ENCODE data around the gene RAB7A. TPM values are rescaled to one million over a fixed set of nuclear protein-coding genes. Genes with fewer than 3 reads are reported as not detected.
"Not testable (repeated sequence)": the region's sequence is repeated elsewhere in the genome, so short reads cannot be mapped to it uniquely, and the experiment has no call there.

RAB7A gene
- total RNA-seq, 1 donor, result 166 TPM

DNA sequence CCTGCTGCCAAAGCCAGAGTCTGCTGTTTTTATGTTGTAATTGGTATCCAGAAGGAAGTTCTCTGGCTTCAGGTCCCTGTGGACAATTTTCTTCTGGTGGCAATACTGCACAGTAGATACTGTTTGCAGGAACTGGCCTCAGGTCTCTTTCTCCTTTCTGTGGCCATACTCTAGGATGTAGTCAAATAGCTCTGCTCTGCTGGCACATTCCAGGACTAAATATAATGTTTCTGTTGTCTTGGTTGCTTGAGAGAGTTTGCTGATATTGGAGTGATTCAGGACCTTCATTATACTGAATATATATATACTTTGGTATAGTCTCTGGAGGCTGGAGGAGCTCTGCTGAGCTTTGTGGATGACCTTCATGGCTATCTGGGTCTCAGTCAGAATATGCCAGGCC is 23.1 kb downstream of the RAB7A start:
- no peak for DNase-seq (ENCODE audit: low read depth)
- TF ChIP-seq, protein P1, sequence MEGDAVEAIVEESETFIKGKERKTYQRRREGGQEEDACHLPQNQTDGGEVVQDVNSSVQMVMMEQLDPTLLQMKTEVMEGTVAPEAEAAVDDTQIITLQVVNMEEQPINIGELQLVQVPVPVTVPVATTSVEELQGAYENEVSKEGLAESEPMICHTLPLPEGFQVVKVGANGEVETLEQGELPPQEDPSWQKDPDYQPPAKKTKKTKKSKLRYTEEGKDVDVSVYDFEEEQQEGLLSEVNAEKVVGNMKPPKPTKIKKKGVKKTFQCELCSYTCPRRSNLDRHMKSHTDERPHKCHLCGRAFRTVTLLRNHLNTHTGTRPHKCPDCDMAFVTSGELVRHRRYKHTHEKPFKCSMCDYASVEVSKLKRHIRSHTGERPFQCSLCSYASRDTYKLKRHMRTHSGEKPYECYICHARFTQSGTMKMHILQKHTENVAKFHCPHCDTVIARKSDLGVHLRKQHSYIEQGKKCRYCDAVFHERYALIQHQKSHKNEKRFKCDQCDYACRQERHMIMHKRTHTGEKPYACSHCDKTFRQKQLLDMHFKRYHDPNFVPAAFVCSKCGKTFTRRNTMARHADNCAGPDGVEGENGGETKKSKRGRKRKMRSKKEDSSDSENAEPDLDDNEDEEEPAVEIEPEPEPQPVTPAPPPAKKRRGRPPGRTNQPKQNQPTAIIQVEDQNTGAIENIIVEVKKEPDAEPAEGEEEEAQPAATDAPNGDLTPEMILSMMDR (IDR thresholded peaks at IDR 0.05; ENCODE audit: insufficient read depth, low read length), result no peak
- H3K4me3 ChIP-seq (ENCODE audit: low read depth, low read length), result no peak overlapping the region

DNA sequence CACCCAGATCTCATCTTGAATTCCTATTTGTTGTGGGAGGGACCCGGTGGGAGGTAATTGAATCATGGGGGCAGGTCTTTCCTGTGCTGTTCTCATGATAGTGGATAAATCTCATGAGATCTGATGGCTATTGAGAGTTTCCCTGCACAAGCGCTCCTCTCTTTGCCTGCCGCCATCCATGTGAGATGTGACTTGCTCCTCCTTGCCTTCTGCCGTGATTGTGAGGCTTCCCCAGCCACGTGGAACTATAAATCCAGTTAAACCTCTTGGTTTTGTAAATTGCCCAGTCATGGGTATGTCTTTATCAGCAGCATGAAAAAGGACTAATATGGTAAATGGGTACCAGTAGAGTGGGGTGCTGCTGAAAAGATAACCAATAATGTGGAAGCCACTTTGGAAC is 23.6 kb downstream of the RAB7A start:
- H3K4me3 ChIP-seq (ENCODE audit: low read depth, low read length); DNase-seq (ENCODE audit: low read depth): not testable (repeated sequence)

DNA sequence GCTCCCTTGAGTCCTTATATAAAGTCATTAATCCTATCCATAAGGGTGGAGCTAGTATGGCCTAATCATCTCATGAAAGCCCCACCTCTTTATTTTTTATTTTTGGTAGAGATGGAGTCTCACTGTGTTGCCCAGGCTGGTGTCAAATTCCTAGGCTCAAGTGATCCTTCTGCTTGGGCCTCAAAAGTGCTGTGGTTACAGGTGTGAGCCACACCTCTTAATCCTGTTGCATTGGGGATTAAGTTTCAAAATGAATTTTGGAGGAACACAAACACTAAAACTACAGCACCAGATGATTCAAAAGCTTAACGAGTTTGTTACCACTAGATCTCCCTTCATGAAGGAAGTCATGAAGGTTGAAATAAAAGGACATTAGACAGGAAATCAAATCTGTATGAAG is 27.7 kb downstream of the RAB7A start:
- TF ChIP-seq, protein P1 (IDR thresholded peaks at IDR 0.05; ENCODE audit: insufficient read depth, low read length), result no peak
- DNase-seq (ENCODE audit: low read depth), result no peak
- H3K4me3 ChIP-seq (ENCODE audit: low read depth, low read length), result no peak overlapping the region

DNA sequence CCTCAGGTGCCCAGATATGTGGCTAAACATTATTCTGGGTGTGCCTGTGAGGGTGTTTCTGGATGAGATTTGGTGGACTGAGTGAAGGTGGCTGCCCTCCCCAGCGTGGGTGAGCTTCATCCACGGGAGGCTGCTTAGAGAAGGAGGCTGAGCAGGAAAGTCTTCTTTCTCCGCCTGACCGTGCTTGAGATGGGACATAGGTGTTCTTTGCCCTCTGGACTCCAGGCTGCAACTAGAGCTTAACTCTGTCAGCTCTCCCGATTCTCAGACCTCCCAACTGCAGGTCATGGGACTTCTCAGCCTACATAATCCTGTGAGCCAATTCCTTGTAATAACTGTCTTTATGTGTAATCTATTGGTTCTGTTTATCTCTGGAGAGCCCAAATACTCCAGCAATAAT is 34.1 kb downstream of the RAB7A start:
- H3K4me3 ChIP-seq (ENCODE audit: low read depth, low read length), result no peak overlapping the region
- DNase-seq (ENCODE audit: low read depth), result no peak
- TF ChIP-seq, protein P1 (IDR thresholded peaks at IDR 0.05; ENCODE audit: insufficient read depth, low read length), result no peak

DNA sequence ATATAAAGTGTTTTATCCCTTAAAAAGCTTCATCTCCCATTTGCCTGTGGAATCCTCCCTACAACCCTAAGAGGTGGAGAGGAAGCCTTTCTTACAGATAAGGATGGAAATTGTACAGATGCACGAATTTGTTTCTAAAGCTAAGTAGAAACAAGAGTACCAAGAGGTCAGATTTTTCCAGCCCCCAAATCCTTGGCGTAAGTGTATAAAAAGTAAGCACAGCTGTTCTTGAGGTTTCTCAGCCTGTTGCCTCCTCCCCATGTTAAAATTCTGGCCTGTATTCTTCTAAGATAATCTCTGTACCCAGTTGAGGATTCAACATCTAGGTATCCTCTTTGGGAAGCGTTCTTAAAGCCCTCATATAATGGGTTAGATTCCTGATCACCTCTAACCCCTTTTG is 34.9 kb downstream of the RAB7A start:
- TF ChIP-seq, protein P1 (IDR thresholded peaks at IDR 0.05; ENCODE audit: insufficient read depth, low read length), result no peak
- DNase-seq (ENCODE audit: low read depth), result no peak
- H3K4me3 ChIP-seq (ENCODE audit: low read depth, low read length), result no peak overlapping the region

DNA sequence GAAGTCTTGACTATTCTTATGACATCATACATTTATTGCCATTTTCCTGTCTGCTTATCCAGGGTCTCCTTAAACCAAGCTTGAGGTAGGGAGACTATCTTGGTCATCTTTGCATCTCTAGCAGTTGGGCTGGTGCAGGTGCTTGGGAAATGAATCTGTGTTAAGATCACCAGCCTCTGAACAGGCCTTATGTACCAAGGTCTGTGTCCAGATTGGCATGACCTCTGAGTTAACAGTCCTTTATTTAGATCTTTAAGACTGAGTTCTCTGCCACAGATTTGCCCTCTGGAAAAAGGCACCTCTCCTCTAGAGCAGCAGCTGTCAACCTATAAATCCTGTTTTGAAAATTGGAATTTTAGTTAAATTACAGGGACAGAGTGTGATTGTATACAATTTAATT is 35.4 kb downstream of the RAB7A start:
- TF ChIP-seq, protein P1 (IDR thresholded peaks at IDR 0.05; ENCODE audit: insufficient read depth, low read length), result no peak
- DNase-seq (ENCODE audit: low read depth), result no peak
- no peak overlapping the region for H3K4me3 ChIP-seq (ENCODE audit: low read depth, low read length)

DNA sequence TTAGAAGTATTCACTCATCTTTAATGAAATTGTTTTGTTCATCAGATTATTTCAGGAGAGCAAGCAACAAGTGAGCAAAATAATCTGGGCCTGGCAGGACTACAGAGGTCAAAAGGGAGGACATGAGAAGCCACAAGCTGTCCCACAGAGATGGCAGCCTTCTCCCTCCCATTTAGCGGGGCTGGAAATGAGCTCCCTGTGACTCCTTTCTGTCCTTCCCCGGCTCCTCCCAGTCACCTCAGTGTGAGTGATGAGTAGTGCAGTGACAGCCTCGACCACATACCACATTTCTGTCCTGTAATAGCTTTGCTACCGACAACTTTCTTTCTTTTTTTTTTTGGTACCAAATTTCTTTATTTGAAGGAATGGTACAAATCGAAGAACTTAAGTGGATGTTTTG is 38.0 kb downstream of the RAB7A start:
- TF ChIP-seq, protein P1 (IDR thresholded peaks at IDR 0.05; ENCODE audit: insufficient read depth, low read length), result no peak
- no peak overlapping the region for H3K4me3 ChIP-seq (ENCODE audit: low read depth, low read length)
- DNase-seq (ENCODE audit: low read depth), result no peak

Measured in fibroblast of the aortic adventitia (primary cell).